GM18502 (cell line): ENCODE measurements around the gene ROBO1.
"Not testable (repeated sequence)": the region's sequence is repeated elsewhere in the genome, so short reads cannot be mapped to it uniquely, and the experiment has no call there.

Experiments
- ATAC-seq: cut with Tn5 transposase; IDR thresholded peaks from one replicate; pipeline ENCODE4 v1.9.1; 2021; ENCODE audit warnings: mild to moderate bottlenecking; ENCODE audit not compliant: unreplicated experiment, poor library complexity

The ROBO1 gene

DNA sequence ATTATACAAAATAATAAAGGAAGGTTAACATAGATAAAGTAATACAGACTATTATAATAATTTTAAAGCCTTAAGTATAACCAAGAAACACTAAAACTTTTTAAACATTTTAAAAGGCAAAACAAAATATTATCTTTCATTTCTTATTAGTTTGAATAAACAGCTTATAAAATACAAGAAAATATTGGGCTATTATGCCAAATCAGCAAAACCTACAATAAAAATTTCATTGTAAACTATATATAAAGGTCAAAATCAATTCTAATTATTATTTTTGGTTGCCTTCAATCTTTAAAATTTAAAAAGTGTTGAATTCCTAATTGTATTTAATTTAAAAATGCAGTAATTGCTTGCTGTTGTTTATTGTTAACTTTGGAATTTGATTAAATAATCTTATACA, 430.0 kb downstream of the ROBO1 start:
- no peak for ATAC-seq

DNA sequence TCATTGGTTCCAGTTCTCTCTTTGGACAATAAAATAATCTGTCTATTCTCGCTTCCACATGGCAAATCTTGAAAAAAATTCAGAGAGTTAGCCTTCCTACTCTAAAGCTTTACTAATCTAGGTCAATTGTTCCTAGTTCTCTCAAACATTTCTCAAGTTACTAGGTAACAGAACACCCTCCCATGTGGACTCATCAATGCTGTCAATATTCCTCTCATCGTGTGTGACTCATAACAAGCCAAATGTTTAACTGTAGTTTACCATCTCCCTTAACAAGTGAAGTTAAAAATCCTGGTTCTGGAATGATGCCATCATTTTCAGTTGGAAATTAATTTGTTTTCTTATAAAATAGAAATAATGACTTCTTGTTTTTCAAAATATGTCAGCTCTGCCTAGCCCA, 438.6 kb downstream of the ROBO1 start:
- no peak for ATAC-seq

DNA sequence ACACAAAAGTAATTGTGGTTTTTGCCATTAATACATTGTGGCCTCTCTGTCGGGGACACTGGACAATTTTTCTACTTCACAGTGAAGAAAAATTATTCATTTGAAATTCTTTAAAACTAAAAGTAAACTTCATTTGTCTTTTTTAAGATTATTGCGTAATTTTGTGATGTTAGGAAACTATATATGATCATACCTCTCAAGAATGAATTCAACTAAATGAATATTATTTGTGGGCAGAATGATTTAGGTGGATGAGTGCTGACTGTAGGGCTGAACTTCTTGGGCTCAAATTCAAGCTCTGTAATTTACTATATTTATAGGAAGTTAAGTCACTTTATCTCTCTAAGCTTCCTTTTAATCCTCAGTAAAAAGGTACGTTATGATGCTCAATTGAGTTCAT, 441.2 kb downstream of the ROBO1 start:
- no peak for ATAC-seq

DNA sequence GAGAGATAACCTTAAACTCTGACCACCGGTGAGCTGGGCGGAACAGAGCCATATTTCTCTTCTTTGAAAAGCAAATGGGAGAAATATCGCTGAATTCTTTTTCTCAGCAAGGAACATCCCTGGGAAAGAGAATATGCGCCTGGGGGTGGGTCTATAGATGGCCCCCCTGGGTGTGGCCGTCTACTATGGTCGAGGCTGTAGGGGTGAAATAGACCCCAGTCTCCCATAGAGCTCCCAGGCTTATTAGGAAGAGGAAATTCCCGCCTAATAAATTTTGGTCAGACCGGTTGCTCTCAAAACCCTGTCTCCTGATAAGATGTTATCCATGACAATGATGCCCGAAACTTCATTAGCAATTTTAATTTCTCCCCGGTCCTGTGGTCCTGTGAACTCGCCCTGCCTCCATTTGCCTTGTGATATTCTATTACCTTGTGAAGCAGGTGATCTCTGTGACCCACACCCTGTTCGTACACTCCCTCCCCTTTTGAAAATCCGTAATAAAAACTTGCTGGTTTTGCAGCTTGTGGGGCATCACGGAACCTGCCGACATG, 441.9 kb downstream of the ROBO1 start:
- not testable (repeated sequence) for ATAC-seq

DNA sequence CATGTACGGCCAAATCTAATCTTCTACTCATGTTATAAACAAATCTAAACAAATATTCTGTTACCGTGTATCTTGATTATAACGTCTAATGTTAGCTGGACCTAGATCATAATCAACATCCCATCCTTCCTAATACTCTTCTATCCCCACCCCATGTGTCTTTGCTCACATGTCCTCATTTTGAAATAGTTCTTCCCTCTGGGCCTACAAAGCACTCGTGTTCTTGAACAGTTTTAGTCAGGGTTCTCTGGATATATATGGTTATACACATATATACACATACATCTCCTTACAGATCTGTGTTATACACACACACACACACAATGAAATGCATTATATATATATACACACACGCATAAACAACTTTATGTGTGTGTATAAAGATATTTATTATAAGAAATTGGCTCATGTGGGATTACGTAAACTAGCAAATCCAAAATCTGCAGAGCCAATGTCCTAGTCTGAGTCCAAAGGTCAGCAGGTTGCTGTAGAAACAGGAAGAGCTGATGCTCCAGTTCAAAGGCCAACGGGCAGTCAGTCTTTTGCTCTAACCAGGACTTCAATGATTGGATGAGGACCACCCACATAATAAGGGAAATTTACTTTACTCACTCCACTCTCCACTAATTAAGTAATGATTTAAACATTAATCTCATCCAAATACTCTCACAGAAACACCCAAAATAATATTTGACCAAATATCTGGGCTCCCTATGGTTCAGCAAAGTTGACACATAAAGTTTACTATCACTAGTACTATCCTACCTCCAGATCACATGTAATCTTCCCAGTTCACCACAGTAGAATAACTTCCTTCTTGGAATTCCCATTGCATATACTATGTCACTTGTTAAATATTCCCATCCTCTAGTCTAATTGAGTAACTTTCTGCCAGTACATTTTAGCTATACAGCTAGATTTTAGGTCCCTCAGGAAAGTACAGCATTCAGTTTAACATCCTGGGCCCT, 450.0 kb downstream of the ROBO1 start:
- ATAC-seq, result no peak

DNA sequence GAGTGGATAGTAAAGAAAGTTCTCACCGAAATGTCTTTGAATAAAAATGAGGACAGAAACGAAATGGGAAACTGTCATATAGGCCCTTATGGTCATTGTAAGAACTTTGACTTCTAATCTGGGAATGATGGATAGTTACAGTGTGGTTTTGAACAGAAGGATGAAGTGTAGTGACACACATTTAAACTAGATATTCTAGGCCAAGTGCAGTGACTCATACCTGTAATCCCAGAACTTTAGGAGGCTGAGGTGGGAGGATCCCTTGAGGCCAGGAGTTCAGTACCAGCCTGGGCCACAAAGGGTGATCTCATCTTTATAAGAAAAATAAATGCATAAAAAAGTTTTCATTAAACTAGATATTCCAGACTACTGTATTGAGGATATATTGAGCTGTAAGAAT, 452.8 kb downstream of the ROBO1 start:
- no peak for ATAC-seq

DNA sequence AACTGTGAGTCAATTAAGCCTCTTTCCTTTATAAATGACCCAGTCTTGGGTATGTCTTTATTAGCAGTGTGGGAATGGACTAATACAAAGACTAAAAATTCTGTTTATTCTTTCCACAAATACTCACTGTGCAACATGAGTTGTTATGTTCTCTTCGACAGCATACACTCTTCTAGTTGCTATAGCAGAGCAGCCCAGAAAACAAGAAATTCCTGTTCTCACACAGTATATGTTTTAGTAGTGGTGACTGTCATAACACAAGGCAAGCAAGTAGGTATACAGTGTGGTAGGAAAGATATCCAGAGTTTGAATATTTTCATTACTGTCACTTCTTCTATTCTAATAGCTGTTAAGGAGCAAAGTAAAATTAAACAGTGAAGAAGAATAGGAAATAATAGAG, 453.3 kb downstream of the ROBO1 start:
- no peak for ATAC-seq

DNA sequence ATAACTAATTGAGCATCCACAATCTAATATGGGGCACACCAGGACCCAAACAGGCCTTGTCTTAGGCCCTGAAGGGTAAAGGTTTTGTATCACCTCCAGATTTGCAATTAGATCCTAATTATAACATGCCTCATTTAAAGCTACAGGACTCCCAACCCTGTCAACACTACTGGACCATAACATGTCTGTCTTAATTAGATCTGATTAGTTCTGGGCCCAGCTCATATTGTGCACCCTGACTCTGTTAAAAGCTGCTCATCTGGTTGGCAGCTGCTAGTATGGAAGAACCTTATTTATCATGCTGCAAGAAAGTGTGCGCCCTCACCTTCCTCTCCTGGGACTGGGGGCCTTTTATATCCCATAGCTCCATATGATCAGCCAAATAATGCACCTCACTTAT, 457.8 kb downstream of the ROBO1 start:
- ATAC-seq, result no peak

DNA sequence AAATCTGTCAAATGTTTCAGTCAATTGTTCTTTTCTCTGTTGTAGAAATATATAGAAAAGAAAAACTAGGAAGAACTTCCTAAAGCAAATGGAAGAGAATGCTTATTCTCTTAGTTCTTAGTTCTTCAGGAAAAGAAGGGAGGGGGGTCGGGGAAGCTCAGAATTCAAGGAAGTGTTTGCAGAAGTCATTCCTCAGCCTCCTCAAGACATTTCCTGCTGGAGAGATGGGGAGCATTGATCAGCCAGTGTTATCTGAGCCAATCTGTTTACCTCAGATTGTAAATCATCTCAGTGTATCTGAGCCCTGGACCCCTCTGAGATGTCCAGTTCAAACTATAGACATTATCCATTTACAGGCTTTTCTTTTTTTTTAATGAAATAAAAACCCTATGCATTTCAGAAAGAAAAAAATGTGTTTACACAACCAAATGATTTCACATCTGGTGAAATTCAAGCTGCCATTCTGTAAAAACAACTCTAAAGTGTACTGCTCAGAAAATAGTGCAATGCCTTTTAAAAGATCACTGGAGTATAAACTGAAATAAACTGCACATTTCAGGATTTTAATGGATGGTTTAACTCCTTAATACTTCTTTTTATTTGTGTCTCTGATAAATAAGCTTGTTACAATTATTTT, 460.7 kb downstream of the ROBO1 start:
- no peak for ATAC-seq

DNA sequence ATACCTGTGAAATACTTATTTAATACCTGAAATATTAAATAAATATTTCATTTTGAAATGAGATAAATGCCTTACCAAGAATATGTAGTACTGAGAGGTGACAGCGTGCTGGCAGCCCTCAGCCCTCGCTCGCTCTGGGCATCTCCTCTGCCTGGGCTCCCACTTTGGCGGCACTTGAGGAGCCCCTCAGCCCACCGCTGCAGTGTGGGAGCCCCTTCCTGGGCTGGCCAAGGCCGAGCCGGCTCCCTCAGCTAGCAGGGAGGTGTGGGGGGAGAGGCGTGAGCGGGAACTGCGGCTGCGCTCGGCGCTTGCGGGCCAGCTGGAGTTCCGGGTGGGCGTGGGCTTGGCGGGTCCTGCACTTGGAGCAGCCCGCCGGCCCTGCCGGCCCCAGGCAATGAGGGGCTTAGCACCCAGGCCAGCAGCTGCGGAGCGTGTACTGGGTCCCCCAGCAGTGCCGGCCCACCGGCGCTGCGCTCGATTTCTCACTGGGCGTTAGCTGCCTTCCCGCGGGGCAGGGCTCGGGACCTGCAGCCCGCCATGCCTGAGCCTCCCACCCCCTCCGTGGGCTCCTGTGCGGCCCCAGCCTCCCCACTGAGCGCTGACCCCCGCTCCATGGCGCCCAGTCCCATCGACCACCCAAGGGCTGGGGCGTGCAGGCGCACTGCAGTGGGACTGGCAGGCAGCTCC, 467.7 kb downstream of the ROBO1 start:
- ATAC-seq, result not testable (repeated sequence)

DNA sequence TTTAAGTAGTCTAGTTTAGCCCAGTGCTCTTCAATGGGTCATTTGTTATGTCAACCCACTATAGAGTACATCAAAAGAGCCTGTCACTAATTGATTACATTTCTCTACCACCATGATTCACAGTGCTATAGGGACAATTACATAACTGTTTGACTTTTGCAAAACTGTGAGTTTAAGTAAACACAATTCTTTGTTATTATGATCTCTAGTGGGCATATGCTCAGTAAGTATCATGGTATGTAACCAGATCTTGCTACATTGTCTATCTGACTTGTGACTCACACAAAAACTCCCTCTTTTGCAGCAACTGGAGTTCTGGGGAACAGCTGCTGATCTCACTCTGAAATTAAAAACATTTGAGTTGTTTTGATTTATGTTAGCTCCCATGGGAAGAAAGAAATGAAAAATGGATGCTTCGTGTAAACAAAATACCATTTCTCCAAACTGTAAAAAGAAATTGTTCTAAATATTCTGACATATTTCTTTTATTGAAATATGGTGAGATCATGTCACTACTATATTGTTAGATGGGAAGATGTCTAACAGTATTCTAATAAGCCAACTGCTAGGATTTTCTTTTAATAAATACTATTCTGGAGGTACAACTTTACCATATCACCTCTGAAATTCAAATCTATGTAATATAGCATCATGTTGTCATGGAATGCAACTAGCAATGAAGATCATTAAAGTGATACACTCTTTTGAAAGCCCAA, 470.4 kb downstream of the ROBO1 start:
- ATAC-seq, result no peak

DNA sequence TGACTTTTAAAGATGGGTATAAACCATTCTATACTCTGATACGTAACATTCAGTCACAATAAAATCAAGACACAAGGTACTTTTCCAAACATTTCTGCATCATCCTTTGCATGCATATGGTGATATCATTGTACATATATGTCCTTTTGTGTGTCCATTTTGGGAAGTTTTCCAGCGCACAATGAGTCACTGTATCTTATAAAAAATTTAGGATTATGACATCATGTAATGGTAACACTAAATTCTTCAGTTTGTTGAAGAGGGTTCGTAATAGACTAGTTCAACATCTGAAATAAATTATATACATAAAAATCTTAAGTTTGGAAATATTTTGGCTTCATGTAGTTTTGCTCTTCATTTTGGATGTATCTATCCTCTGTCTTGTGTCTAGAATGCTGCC, 480.9 kb downstream of the ROBO1 start:
- ATAC-seq, result no peak

DNA sequence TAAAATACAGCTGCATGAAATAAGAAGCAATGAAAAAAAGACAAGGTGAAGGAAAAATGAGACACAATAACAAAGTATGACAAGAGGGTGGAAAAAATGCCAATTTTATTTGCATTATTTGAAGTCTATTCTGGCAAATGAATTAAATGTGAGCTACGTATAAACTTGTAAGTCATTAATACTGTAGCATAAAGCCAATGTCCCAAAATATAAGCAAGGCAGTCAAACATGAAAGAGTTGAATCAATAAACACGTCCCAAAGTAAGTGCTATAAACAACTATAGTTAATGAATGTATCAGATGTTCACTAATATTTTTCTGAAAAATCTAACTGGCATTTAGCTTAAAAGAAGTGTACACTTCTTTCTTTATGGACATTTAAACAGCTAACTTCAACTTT, 481.9 kb downstream of the ROBO1 start:
- ATAC-seq, result no peak

DNA sequence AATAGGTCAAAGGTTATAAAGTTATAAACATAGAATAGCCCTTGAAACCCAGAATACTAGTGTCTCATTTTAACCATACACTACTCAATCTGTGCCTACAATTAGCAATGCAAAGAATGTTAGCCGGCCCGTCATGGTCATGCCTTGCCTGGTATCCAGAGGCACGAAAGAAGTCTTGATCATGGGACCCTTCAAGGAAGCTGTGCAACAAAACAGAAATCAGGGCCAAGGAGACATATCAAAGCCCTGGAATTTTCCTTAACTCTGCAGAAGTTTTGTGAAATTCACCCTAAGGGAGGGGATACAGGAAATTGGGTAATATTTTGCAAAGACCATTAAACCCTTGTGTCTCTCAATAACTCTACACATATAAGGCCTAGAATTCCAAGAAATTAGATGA, 482.4 kb downstream of the ROBO1 start:
- ATAC-seq, result no peak

DNA sequence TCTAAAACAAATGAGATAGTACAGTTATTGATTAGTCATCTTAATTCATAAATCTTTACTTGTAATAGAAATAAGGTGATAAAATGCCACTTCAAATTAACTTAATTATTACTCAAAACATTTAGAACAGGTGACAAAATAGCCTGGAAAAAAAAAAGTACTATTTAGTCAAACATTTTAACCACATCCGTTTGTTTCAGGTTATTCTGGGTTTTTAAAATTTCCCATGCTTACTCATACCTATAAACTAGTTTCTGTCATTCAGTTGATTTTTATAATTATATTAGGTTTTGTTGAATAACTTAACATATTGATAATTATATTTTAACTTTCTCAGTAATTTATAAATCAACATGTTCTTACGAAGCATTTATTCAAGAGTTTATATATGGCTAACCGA, 483.0 kb downstream of the ROBO1 start:
- no peak for ATAC-seq

DNA sequence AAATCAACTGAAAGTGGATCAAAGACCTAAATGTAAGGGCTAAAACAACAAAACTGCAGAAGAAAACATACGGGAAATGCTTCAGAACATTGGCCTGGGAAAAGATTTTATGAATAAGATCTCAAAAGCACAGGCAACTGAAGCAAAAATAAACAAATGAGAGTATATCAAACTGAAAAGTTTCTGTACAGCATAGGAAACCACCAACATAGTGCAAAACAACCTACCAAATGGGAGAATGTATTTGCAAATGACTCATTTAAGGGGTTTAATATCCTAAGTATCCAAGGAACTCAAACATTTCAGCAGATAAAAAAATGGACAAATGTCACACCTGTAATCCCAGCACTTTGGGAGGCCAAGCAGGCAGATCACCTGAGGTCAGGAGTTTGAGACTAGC, 489.1 kb downstream of the ROBO1 start:
- ATAC-seq, result no peak

DNA sequence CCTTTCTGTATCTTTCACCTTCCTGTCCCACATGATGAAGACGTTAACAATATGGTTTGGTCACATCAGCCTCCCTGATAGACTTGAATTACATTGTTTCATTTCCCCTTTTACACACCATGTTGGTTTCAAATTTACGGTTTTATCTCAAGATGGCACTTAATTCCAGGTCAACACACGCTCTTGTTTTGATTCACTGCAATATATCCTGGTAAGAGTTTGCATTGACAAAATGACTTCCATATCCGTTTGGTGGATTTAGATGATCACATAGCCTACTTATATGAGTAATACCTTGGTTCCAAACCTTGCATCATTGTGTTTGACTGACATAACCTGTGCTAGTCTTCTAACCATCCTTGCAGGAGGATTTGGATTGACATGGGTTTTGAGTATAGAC, 499.4 kb downstream of the ROBO1 start:
- no peak for ATAC-seq

DNA sequence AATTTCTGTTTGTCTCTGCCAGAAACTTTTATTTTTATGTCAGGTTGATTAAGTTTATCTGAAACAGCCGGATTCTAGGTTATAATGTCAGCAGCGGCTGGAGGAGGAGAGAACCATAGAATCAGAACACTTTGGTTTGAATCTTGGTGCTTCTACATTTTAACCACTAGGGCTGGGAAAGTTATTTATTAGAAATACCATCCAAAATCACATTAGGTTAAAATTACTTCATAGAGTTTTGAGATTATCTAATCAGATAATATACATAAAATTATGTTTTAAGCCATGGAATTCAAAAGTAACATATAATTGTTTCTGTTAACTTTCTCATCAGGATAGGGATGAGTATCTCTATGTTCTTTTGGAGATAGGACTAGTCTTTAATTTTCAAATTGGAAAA, 502.9 kb downstream of the ROBO1 start:
- ATAC-seq, result no peak

DNA sequence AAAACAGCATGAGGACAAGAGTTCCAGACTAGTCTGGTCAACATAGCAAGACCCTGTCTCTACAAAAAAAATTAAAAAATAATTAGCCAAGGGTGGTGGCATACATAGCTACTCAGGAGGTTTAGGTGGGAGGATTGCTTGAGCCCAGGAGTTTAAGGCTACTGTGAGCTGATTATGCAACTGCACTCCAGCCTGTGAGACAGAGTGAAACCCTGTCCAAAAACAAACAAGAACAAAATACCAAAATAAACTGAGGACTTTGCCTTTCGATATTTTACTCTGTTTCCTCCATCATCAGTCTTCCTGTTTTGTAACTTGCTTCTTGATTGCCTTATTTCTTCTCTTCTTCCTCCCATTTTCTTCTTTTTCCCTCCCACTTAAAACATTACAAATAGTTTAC, 504.4 kb downstream of the ROBO1 start:
- no peak for ATAC-seq

DNA sequence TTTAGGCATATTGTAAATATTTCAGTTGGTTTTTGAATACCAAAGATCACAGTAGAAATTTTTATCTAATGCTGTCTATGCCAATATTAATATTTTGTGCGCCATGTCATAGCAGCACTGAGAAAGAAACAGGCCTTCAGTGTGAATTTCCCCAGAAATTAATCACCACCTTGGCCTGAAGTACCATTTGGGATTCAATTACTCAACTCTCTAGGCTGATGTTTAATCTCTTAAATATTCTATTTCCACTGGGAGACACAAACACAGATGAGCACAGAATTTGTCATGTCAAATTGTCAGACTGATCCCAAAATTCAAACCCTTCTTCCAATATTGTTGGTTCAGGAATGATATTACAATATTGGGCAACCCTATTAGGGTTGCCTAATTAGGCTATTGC, 509.3 kb downstream of the ROBO1 start:
- ATAC-seq, result no peak
